ENCODE results near the gene GLI3. TPM values are rescaled to one million over a fixed set of nuclear protein-coding genes. Genes with fewer than 3 reads are reported as not detected.
A peak's percentile ranks its signal among the peaks of the same experiment; 100 is the strongest.

Gene GLI3
- total and polyA plus RNA-seq, 2 of the 8 experiments (the other 6 are each of a cell fraction or from before 2014, with no cell fraction given): 8.0 to 31.1 TPM

- peaks cover 9 to 23% (median 17%) of the 10 kb centered on the region in 4 experiments for H3K27me3 ChIP-seq (replicated peaks in 1 of 4; ENCODE audit: control insufficient read depth in 3 of 4, extremely low read depth in 1 of 4, insufficient read depth in 3 of 4, low read length in 3 of 4)
- H2BK5ac ChIP-seq (ENCODE audit: low read depth, low read length): no peak overlapping the region
- TF ChIP-seq SRF (IDR thresholded peaks at IDR 0.05; ENCODE audit: low read depth, low read length) (peak; percentile 24; the same call in 1 of the 2 replicates), TCF12 (IDR thresholded peaks at IDR 0.05; ENCODE audit: low read depth, low read length) (no peak)
These were observed 136.9 kb downstream of the GLI3 start for GRCh38 chr7:42100156-42100508.

More at GRCh38 chr7:42100156-42100508, 136.9 kb downstream of the GLI3 start:
- Histone ChIP-seq H4K91ac (replicated peaks; ENCODE audit: insufficient read length, low read length) (no peak overlapping the region), H3K9me3 (ENCODE audit: insufficient read depth in 2 of 2, low read depth in 1 of 2, low read length in 1 of 2) (no peaks in the 10 kb centered on the region), H2AK5ac (ENCODE audit: low read depth, low read length) (no peak overlapping the region), H4K8ac (ENCODE audit: extremely low read depth, insufficient read depth, low read length) (no peak overlapping the region), H3K23me2 (ENCODE audit: low read depth, low read length) (no peaks in the 10 kb centered on the region), H3K79me2 (ENCODE audit: control insufficient read depth in 1 of 2, insufficient read depth in 2 of 2, low read length in 2 of 2) (no peaks in the 10 kb centered on the region; a peak in 1 of 4 replicates), H3K56ac (replicated peaks; ENCODE audit: insufficient read length, low read depth, low read length) (no peak overlapping the region), H3K14ac (ENCODE audit: insufficient read length) (no peak overlapping the region), H3K18ac (ENCODE audit: extremely low read depth, low read length) (no peak overlapping the region), H2BK20ac (ENCODE audit: low read length) (no peak overlapping the region), H4K5ac (ENCODE audit: insufficient read length, low read depth, low read length) (no peak overlapping the region), H3K9ac (replicated peaks in 1 of 4; ENCODE audit: extremely low read depth in 1 of 4, low read depth in 3 of 4, low read length in 3 of 4) (no peak overlapping the region), H3K4me1 (replicated peaks in 1 of 4; ENCODE audit: control insufficient read depth in 3 of 4, insufficient read depth in 4 of 4, low read length in 3 of 4) (peaks cover 0 to 4% (median 2%) of the 10 kb centered on the region in 4 experiments; a peak in 2 of 7 replicates), H3K27ac (ENCODE audit: low read depth, low read length) (no peak overlapping the region), H3K4ac (replicated peaks; ENCODE audit: insufficient read length, low read depth, low read length) (no peak overlapping the region), H3K4me3 (ENCODE audit: extremely low read depth in 1 of 4, insufficient read depth in 2 of 4, low read depth in 3 of 4, low read length in 4 of 4) (no peak overlapping the region), H2BK15ac (ENCODE audit: low read length) (no peak overlapping the region), H3K36me3 (ENCODE audit: control insufficient read depth in 2 of 4, insufficient read depth in 4 of 4, low read length in 3 of 4) (peaks cover 0 to 4% (median 0%) of the 10 kb centered on the region in 4 experiments; a peak in 1 of 8 replicates), H2AFZ (ENCODE audit: low read length) (no peak overlapping the region), H3K23ac (ENCODE audit: insufficient read length) (no peak overlapping the region), H2BK120ac (replicated peaks; ENCODE audit: low read depth, low read length) (no peak overlapping the region), H3K79me1 (ENCODE audit: low read depth, low read length) (no peaks in the 10 kb centered on the region), H2BK12ac (ENCODE audit: low read depth, low read length) (no peak overlapping the region), H4K20me1 (replicated peaks in 1 of 2; ENCODE audit: control insufficient read depth in 1 of 2, insufficient read depth in 2 of 2, low read length in 2 of 2) (peaks cover 9 to 18% of the 10 kb centered on the region in 2 experiments), H3K4me2 (ENCODE audit: insufficient read depth in 1 of 2, low read depth in 2 of 2, low read length in 2 of 2) (no peak overlapping the region)
- WGBS, 2 experiments (ENCODE audit: extremely low coverage in 1 of 2, insufficient coverage in 1 of 2, insufficient read length in 1 of 2, insufficient replicate concordance in 2 of 2, low coverage in 1 of 2, low lambda C conversion rate in 2 of 2, missing lambda C conversion rate in 1 of 2): 94% methylated on average over 2 of the region's 2 CpGs; no CpG with 5 or more reads in 1 of the 2 experiments
- CTCF ChIA-PET (ENCODE audit: partially characterized antibody): interaction anchor here (0.6 to 1.3 kb wide), 3 partner anchors 13 to 53 kb away, joined by 3 read pairs; no protein-coding TSS in a partner anchor
- POLR2A ChIA-PET (ENCODE audit: partially characterized antibody): no interaction called here
- FAIRE-seq (no peak), DNase-seq (ENCODE audit: low read depth in 1 of 2, low spot score in 2 of 2) (no peak)
